Stimulated activated CD8-positive, alpha-beta memory T cell treated with anti-CD3 and anti-CD28 coated beads, Interleukin-12 subunit alpha, Interleukin-12 subunit beta, amount 100 ng/mL, for 4 hours (primary cell): ENCODE data around the gene TMEM250.

Source experiments
- DNase-seq: peaks from one replicate; pipeline ENCODE4 v3.0.0-alpha.2; 2020; ENCODE audit warnings: low read depth

TMEM250 gene

GRCh38 chr9:136132512-136133050 is 13.9 kb upstream of the TMEM250 start:
- no peak for DNase-seq

- DNase-seq, result no peak
These were observed 13.2 kb upstream of the TMEM250 start for GRCh38 chr9:136131629-136132511.

DNA sequence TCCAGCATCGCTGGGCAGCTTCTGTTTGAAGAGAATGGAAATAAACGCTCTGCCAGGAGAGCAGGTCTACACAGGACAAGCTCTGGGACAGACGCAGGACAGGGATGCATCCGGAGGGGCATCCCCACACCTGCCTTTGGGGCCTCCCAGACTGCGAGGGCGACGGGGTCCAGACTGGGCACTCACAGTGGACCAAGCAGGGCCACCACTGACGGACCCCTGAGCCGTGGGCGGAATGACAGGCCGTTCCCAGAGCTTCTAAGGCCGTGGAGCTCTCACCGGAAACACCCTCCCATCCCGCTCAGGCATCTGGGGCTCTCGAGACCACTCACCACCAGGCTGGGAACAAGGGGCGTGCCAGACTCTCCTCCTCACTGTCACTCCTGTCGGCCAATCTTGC is 10.5 kb upstream of the TMEM250 start:
- no peak for DNase-seq

DNA sequence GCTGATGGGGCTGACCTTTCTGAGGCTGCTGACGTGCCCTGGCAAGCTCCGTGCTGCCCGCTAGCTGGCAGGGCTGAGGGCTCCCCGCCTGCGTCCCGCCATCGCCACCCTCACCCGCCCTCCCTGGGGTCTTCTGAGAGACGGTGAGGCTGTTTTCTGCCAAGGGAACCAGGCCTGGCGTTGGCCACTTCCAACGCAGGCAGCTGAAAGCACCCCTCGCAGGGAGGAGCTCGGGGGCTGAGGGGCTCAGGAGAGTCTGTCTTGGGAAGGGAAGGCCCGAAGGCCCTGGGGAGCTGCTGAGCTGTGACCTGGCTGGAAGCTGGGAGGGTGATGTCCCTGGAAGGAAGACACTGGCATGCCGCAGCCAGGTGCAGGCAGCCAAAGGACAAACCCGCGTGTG is 9.8 kb upstream of the TMEM250 start:
- no peak for DNase-seq

DNA sequence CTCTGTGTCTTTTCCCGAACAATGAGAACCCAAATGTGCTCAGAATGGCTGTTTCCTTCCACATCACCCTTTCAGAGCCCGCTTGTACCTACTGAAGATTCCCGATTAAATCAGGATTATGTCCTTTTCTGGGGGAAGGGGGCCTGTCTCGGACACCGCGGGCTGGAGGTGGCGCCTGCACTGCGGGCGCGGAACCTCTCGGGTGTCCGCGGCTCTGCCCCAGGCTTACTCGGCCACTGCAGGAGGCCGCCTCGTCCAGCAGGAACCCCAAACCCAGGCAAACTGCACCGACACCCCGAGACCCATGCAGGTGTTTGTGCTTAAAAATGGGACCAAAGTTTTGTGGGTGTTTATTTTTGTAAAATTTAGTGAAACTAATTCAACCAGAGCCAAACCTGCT is 8.6 kb upstream of the TMEM250 start:
- DNase-seq, result no peak

GRCh38 chr9:136124976-136125692 is 6.5 kb upstream of the TMEM250 start:
- DNase-seq, result no peak

GRCh38 chr9:136122425-136123383 is 4.0 kb upstream of the TMEM250 start:
- peak; percentile 63 for DNase-seq

DNA sequence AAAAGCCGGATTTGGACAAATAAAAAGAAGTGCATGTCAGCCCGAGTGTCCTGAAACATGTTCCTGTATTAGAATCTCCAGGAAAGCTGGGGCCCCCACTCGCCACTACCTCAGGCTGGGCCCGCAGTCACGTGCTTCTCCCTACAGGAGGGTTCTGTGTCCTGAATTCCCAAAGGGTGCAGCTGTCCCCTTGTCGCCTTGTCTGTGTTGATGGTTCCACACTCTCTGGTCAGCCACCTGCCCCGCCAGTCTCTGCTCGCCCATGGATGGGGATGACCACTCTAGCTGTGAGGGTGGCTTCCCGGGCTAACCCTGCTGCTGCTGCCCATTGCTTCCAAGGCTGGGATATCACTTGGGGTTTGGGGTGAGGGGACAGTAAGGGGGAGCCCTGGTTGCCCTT is 3.1 kb upstream of the TMEM250 start:
- DNase-seq, result no peak

- no peak for DNase-seq
These were observed 1.8 kb upstream of the TMEM250 start for GRCh38 chr9:136120438-136120844.

- no peak for DNase-seq
These were observed 1.3 kb upstream of the TMEM250 start for GRCh38 chr9:136119883-136120393.

DNA sequence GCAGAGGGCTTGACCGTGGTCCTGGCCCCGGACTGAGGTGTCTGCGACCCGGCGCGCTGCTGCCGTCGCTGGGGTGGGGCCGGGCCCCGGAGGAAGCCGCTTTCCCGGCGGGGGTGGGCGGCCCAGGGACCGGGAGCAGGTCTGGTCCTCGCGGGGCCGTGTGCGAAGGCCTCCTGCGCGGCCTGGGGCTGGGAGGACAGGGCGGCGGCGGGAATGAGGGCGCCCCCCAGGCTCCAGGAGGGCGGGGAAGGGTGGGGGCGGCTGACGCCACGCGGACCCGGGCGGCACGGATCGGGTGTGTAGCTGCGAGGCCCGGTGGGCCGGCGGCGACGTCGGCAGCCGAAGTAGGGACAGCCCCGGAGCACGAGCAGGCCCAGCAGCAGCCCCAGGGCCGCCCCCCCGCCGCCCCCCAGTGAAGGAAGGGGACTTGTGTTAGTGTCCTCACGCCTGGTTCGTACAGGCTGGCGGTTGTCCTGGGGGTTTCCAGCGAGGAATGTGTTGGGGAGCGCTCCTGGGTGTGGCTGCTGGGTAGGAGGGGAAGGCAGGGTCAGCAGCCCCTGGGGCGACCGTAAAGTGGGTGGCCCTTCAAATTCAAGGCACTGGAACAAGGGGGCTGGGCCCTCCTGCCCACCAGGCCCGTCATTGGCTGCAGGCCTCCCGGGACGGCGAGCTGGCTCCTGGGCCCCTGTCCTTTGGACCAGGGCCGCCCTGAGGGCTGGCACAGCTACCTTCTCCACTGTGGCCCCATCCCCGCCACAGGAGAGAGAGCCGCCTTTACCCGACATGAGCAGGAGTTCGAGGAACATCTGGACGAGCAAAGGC is 597 bp upstream of the TMEM250 start:
- no peak for DNase-seq

GRCh38 chr9:136117916-136118319 is 757 bp downstream of the TMEM250 start:
- no peak for DNase-seq

DNA sequence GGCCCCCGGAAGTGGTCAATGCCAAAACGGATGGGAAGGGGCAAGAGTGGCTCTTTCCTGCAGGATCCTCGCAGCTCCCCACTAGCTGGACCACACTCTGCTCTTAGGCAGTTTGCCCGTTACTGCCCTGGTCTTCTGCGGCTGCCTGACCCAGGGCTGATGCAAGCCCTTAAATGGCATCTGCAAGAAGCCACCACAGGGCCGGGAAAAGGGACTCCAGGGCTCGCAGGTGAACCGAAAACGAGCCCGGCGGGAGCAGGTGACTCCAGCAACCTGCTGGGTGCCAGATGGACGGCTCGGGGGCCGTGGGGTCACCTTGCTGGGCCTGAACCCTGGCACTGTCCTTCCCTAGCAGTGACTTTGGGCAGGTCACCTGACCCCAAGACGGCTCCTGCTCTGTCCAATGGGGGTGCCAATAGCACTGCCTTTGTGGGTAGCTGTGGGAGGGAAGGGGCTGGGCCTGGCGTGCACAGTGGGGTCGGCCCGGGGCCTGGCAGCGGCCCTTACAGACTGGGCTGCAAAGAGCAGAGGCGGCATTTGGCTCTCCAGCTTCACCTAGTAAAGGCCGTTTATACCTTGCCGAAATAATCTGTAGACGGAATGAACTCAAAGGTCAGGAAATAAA is 1.3 kb downstream of the TMEM250 start:
- DNase-seq, result no peak

DNA sequence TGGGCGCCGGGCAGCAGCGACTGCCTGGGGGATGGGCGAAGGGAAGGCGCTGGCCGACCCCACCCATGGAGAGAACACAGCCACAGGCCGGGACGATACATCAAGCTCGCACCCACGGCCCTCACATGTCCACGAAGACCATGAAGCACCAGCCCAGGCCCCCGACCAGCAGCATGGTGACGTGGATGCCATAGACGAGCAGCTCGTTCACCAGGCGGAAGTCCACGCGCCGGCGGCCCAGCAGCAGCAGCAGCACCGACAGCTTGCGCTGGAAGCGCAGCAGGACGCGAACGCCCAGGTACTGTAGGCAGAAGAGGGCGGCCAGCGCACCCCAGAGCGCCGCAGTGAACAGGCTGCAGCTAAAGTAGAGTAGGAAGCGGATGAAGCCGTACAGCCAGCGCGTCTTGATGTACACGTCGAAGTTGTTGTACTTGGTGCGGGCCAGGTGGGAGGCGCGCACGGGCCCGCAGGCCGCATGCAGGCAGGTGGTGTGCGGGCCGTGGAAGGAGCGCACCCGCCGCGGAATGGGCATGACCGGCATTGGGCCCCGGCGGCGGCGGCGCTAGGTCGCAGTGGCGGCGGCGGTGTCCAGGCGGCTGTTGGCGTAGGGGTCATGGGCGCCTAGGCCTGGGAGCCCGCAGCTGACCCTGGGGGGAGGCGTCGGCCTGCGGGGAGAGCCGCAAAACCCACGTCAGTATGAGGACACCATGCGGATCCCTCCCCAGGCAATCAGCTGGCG is 2.1 kb downstream of the TMEM250 start:
- DNase-seq, result no peak

DNA sequence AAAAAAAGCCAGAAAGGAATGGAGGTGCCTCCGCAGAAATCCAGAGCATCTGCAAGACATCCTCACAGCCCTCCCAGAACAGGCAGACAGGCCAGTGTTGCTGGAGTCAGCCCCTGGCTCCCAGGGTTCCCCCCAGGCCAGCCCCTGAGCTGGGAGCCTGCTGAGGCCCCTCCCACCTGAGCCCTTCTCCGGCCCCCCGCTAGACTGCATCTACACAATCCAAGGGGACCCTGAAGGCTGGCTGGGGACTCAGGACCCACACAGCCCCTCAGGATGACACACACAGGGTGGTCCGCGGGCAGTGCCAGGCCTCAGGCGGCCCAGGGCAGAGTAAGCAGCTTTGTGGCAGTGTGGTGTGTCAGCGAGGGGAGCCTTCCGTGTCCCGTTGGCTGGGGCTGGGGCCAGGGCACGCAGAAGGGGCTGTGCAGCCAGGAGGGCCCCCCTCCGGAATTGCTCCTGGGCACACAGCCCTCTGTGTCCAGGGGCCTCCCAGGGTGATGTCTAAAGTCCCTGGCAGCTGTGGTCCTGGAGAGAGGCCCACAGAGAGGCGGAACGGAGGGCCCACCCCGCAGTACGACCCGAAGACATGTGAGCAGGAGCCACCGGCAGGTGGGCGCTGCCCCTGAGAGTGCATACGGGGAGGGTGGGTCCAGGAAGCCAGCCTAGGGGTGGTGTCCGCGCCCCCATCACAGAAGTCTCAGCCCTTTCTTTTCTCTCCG is 2.9 kb downstream of the TMEM250 start:
- no peak for DNase-seq

DNA sequence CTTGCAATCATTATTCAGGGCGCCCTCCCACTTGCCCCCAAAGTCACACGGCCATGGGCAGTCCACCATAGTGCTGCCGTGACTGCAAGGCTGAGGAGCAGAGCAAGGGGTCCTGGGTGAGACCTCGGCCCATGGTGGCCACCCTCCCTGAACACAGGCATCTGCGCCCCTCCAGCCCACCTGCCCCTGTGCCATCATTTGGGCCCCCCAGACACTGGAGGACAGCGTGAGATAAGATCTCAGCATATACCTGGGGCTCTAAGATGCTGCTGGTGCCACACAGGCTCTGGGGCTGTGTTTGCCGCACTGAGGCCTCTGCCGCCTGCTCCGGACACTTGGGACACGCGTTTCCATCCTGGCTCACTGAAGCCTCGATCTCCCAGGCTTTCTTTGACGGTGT is 3.5 kb downstream of the TMEM250 start:
- no peak for DNase-seq

DNA sequence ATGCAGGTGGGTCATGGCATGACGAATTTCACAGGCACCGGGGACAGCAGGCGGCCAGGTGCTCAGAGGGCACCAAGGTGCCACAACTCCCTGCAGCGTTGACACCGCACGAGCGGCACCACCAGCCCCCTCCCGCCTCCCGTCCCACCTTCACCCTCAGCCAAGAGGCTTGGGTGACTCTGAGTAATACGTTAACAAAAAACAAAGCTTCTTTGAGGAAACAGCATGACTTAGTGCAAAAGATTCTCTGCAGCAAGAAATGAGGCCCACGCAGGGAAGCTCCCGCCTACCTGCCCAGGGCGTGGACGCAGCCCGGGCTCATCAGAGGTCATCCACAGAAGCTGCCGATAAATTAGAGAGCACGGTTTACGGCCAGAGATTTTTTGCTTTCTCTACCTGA is 4.1 kb downstream of the TMEM250 start:
- no peak for DNase-seq

GRCh38 chr9:136112541-136112940 is 6.1 kb downstream of the TMEM250 start:
- no peak for DNase-seq

DNA sequence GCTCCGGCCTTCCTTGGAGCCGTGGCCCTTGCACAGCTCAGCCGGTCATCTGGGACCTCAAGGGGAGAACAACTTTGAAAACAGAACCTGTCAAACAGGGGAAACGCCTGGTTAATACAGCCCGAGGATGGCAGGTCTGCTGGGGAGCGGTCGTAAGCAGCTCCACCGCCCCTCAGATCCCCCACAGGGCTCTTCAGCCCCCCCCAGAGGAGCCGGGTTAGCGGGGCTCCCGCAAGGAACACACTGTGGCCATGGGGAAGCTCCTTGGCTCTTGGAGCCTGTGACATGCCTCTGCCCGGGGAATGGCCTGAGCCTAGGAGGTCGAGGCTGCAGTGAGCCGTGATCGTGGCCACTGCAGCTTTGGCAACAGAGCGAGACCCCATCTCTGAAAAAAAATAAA is 6.8 kb downstream of the TMEM250 start:
- DNase-seq, result no peak
